Right lobe of liver (tissue), 4 donors: ENCODE measurements around the gene PARP3.

Source experiments
- CTCF ChIP-seq, 4 donors: fragments of 200-600 bp in 3 of 4; fragments of 450-650 bp in 1 of 4; IDR thresholded peaks; one replicate each; pipeline versions ENCODE4 v1.5.1 to v1.8.0; 2016 to 2022; ENCODE audit warnings: antibody characterized with exemption in 4 of 4, mild to moderate bottlenecking in 2 of 4
- POLR2A ChIP-seq: fragments of 450-650 bp; IDR thresholded peaks from one replicate; pipeline ENCODE4 v1.6.1; 2017; ENCODE audit warnings: antibody characterized with exemption, mild to moderate bottlenecking
- donor health status: DM: no; HTN: no; CAD: no.
- donor health status: DM: no; HTN: no; CAD: no.
- donor health status: DM: no; HTN: yes; CAD: no.

- TF ChIP-seq CTCF (IDR thresholded peaks at IDR 0.05) (no peak), POLR2A (no peak)
Observed at GRCh38 chr3:51964521-51964920, 22.4 kb downstream of the PARP3 start.
